ENCODE results near the gene SLC25A19. TPM values are rescaled to one million over a fixed set of nuclear protein-coding genes. Genes with fewer than 3 reads are reported as not detected.

SLC25A19 gene
- total and polyA plus RNA-seq, 2 experiments from 2014 or later, result 6.2 to 6.7 TPM

GRCh38 chr17:75313941-75314551 lies 24.8 kb upstream of the SLC25A19 start:
- no peaks in the 10 kb centered on the region for H3K9me3 ChIP-seq (ENCODE audit: low read depth)
- in situ Hi-C loops (cut with MboI), result no loop called here
- no peak overlapping the region for H3K4me2 ChIP-seq (ENCODE audit: unreplicated experiment)
- peak; percentile 53 for DNase-seq
- H3K9me2 ChIP-seq (ENCODE audit: insufficient read depth), result no peaks in the 10 kb centered on the region
- peaks cover 7% of the 10 kb centered on the region; the same call in 1 of the 2 replicates for H3K36me3 ChIP-seq (ENCODE audit: low read depth)
- no peaks in the 10 kb centered on the region for H3K4me1 ChIP-seq (ENCODE audit: insufficient read depth)
- no peaks in the 10 kb centered on the region for H4K20me1 ChIP-seq (ENCODE audit: insufficient read depth)
- no peaks in the 10 kb centered on the region for H3K79me2 ChIP-seq (ENCODE audit: insufficient read depth)
- no peak overlapping the region for H3K9ac ChIP-seq
- no peak overlapping the region for H3K27ac ChIP-seq
- TF ChIP-seq EZH2 (IDR thresholded peaks at IDR 0.05; ENCODE audit: insufficient read depth, poor library complexity, severe bottlenecking), result no peak
- TF ChIP-seq EZH2phosphoT487 (IDR thresholded peaks at IDR 0.05; ENCODE audit: insufficient read depth, low read depth), result no peak
- H3K4me3 ChIP-seq, result no peak overlapping the region
- no peaks in the 10 kb centered on the region for H3K27me3 ChIP-seq (replicated peaks; ENCODE audit: insufficient read depth)
- no peak overlapping the region for H2AFZ ChIP-seq
- 68 to 74% methylated on average over 13 to 14 of the region's 14 CpGs for WGBS, 2 experiments (ENCODE audit: low coverage in 1 of 2, low lambda C conversion rate in 2 of 2, missing lambda C conversion rate in 2 of 2)
- H3F3A ChIP-seq (ENCODE audit: insufficient read depth), result no peaks in the 10 kb centered on the region

GRCh38 chr17:75308732-75309629 lies 19.7 kb upstream of the SLC25A19 start:
- Histone ChIP-seq H3K4me1 (ENCODE audit: insufficient read depth) (no peaks in the 10 kb centered on the region), H3K4me2 (ENCODE audit: unreplicated experiment) (no peak overlapping the region), H4K20me1 (ENCODE audit: insufficient read depth) (no peaks in the 10 kb centered on the region), H3K27ac (no peak overlapping the region), H2AFZ (no peak overlapping the region), H3K79me2 (ENCODE audit: insufficient read depth) (no peaks in the 10 kb centered on the region), H3K36me3 (ENCODE audit: low read depth) (no peaks in the 10 kb centered on the region), H3K9me2 (ENCODE audit: insufficient read depth) (no peaks in the 10 kb centered on the region), H3F3A (ENCODE audit: insufficient read depth) (no peaks in the 10 kb centered on the region), H3K9ac (no peak overlapping the region), H3K27me3 (replicated peaks; ENCODE audit: insufficient read depth) (no peaks in the 10 kb centered on the region), H3K9me3 (ENCODE audit: low read depth) (no peaks in the 10 kb centered on the region), H3K4me3 (no peak overlapping the region)
- TF ChIP-seq EZH2phosphoT487 (IDR thresholded peaks at IDR 0.05; ENCODE audit: insufficient read depth, low read depth), result no peak
- TF ChIP-seq EZH2 (IDR thresholded peaks at IDR 0.05; ENCODE audit: insufficient read depth, poor library complexity, severe bottlenecking), result no peak
- no peak for DNase-seq
- WGBS, 2 experiments (ENCODE audit: low coverage in 1 of 2, low lambda C conversion rate in 2 of 2, missing lambda C conversion rate in 2 of 2), result 90 to 92% methylated on average over 18 to 20 of the region's 20 CpGs
- in situ Hi-C loops (cut with MboI), result no loop called here

GRCh38 chr17:75307957-75308731 lies 18.9 kb upstream of the SLC25A19 start:
- H3K9ac ChIP-seq, result no peak overlapping the region
- DNase-seq, result no peak
- H3K27me3 ChIP-seq (replicated peaks; ENCODE audit: insufficient read depth), result no peaks in the 10 kb centered on the region
- H2AFZ ChIP-seq, result no peak overlapping the region
- in situ Hi-C loops (cut with MboI), result no loop called here
- H3K36me3 ChIP-seq (ENCODE audit: low read depth), result no peaks in the 10 kb centered on the region
- no peaks in the 10 kb centered on the region for H3K9me2 ChIP-seq (ENCODE audit: insufficient read depth)
- H3K4me2 ChIP-seq (ENCODE audit: unreplicated experiment), result no peak overlapping the region
- no peaks in the 10 kb centered on the region for H3K9me3 ChIP-seq (ENCODE audit: low read depth)
- H3K79me2 ChIP-seq (ENCODE audit: insufficient read depth), result no peaks in the 10 kb centered on the region
- H4K20me1 ChIP-seq (ENCODE audit: insufficient read depth), result no peaks in the 10 kb centered on the region
- H3K4me3 ChIP-seq, result no peak overlapping the region
- H3K27ac ChIP-seq, result no peak overlapping the region
- no peaks in the 10 kb centered on the region for H3F3A ChIP-seq (ENCODE audit: insufficient read depth)
- no peaks in the 10 kb centered on the region for H3K4me1 ChIP-seq (ENCODE audit: insufficient read depth)
- WGBS, 2 experiments (ENCODE audit: low coverage in 1 of 2, low lambda C conversion rate in 2 of 2, missing lambda C conversion rate in 2 of 2), result 84 to 86% methylated on average over 13 of the region's 13 CpGs
- no peak for TF ChIP-seq EZH2phosphoT487 (IDR thresholded peaks at IDR 0.05; ENCODE audit: insufficient read depth, low read depth)
- TF ChIP-seq EZH2 (IDR thresholded peaks at IDR 0.05; ENCODE audit: insufficient read depth, poor library complexity, severe bottlenecking), result no peak

DNA sequence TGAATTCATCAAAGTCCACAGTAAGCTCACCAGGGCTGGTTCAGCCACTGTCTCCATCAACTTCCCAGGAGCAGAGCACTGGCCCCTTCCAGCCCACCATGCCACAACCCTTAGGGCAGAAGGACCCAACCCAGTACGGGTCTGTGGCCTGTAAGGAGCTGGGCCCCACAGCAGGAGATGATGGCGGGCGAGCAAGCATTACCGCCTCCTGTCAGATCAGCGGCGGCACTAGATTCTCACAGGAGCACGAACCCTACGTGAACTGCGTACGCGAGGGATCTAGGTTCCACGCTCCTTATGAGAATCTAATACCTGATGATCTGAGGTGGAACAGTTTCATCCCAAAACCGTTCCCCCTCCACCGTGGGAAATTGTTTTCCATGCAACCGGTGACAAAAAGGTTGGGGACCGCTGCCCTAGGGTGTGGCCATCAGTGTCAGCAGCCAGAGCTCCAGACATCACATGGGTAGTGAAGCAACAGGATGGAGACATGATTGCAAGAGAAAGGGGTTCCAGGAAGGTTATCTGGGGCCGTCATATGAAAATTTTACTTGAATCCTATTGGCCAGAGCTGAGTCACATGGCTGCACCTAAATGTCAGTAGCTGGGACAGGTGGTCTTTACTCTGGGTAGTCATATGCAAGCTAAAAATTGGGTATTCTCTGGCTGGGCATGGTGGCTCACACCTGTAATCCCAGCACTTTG lies 12.4 kb upstream of the SLC25A19 start:
- Histone ChIP-seq H4K20me1 (ENCODE audit: insufficient read depth) (no peaks in the 10 kb centered on the region), H3K79me2 (ENCODE audit: insufficient read depth) (no peaks in the 10 kb centered on the region), H3K27ac (no peak overlapping the region), H3K36me3 (ENCODE audit: low read depth) (no peaks in the 10 kb centered on the region), H3K4me3 (no peak overlapping the region), H3K9ac (no peak overlapping the region), H3K27me3 (replicated peaks; ENCODE audit: insufficient read depth) (no peaks in the 10 kb centered on the region), H3K4me1 (ENCODE audit: insufficient read depth) (no peaks in the 10 kb centered on the region), H3K4me2 (ENCODE audit: unreplicated experiment) (no peak overlapping the region), H3K9me2 (ENCODE audit: insufficient read depth) (no peaks in the 10 kb centered on the region), H3F3A (ENCODE audit: insufficient read depth) (no peaks in the 10 kb centered on the region), H2AFZ (no peak overlapping the region), H3K9me3 (ENCODE audit: low read depth) (no peaks in the 10 kb centered on the region)
- in situ Hi-C loops (cut with MboI), result no loop called here
- WGBS, 2 experiments (ENCODE audit: low coverage in 1 of 2, low lambda C conversion rate in 2 of 2, missing lambda C conversion rate in 2 of 2), result 75 to 76% methylated on average over 17 of the region's 17 CpGs
- no peak for DNase-seq
- TF ChIP-seq EZH2phosphoT487 (IDR thresholded peaks at IDR 0.05; ENCODE audit: insufficient read depth, low read depth), result no peak
